GM10266 (cell line): ENCODE results near the gene ODAD2.

Source experiments
- DNase-seq: peaks from one replicate; pipeline ENCODE4 v3.0.0; 2012; ENCODE audit errors: extremely low spot score
- CTCF ChIP-seq: IDR thresholded peaks from 2 replicates; pipeline ENCODE4 v1.5.1; 2012; ENCODE audit warnings: mild to moderate bottlenecking, low read depth; ENCODE audit not compliant: control insufficient read depth, insufficient read depth; ENCODE audit errors: missing control alignments

Gene ODAD2

DNA sequence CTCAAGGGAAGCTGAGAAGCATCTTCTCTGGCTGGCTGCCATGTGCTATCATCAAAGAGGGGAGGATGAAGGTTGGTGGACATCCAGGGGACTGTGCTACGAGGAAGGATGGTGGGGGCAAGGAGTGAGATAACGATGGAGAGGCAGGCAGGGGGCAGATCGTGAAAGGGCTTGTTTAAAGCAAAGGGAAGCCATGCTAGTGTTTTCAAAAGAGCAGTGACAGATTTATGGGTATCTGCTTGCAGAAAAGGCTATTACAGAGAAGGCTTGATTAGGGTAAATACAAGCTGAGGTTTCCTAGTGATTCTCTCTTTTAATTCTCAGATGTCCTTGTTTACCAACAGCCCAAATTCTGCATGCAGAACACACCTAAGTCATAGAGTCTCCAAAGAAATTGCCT, 164.4 kb downstream of the ODAD2 start:
- no peak for TF ChIP-seq CTCF
- DNase-seq: no peak

DNA sequence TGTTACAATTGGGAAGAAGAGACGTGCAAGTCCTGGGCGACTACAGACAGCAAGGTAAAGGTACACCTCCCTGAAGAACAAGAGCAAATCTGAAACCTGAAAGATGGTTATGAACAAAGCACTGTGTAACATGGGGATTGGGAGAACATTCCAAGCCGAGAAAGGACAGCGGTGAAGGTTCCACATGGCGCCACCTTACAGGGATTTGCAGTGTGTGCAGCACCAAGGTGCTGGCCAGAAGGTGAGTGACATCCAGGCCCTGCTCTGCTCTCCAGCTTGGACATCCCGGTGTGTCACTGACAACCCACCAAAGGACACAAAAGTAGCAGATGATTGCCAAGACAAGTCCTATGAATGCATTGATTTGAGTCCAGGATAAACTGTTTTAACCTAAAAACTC, 165.1 kb downstream of the ODAD2 start:
- TF ChIP-seq CTCF: no peak
- DNase-seq: no peak

DNA sequence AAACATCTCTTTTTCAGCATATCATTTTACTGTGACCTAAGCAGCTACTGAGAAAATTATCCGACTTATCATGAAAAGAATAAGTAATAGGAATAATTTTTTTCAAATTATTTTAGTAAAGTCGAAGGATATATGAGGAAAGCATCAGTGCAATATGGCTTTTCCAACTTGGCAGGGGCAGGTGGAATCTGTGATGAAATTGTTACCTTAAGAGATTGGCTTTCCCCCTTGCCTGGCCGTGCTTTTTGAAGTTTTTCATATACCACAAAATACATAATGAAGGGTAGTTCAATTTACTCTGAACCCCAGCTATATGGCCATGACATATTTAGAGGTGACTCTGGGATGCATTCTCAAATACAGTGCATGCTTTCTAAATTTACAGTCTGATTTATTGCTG, 166.1 kb downstream of the ODAD2 start:
- no peak for DNase-seq
- no peak for TF ChIP-seq CTCF

GRCh38 chr10:27826369-27826768, 172.5 kb downstream of the ODAD2 start:
- no peak for DNase-seq
- no peak for TF ChIP-seq CTCF

- DNase-seq: no peak
- TF ChIP-seq CTCF: no peak
Measured at GRCh38 chr10:27822301-27822700, 176.6 kb downstream of the ODAD2 start.

DNA sequence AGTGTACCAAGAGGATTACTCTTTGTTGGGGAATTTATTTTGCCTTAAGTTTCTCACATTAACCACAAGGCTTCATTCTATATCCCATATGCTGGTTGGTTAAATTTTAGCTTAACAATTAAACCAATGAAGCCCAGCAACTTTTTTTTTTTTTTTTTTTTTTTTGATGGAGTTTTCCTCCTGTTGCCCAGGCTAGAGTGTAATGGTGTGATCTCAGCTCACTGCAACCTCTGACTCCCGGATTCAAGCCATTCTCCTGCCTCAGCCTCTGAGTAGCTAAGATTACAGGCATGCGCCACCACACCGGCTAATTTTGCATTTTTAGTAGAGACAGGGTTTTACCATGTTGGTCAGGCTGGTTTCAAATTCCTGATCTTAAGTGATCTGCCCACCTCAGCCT, 178.2 kb downstream of the ODAD2 start:
- no peak for TF ChIP-seq CTCF

DNA sequence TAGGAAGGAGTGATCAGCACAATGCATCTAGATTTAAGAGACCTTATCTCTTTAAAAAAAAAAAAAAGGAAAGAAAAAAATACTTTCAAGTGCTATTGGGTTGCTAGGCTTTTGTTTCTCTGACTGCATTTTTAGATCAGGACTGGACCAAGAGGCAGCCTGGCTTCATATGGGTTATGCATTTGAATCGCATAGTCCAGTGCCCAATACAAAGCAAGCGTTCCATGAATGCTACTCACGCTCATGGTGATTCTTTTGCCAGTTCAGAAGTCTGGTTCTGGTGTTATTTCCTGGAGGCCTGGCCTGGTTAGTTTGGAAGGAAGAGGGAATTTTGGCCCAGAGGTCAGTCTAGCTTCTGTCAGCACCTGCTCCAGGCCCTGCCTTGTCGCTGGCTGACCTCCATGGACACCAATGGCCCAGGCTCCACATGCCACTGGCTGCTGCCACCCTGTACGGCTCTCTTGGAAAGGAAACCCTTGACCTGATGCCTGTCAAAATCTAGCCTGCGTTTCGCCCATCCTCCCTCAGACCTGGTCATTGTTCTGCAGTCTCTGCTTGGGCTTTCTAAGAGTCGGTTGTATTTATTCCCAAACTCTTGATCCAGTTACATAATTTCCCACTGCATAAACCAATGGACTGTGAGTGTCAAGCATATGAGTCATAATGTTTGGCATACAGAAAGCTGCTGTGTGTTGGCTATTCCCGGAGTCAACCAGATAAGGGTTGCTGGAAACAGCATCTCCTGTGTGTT, 178.9 kb downstream of the ODAD2 start:
- no peak for TF ChIP-seq CTCF
- DNase-seq: no peak

More for the DNA sequence above, 178.2 kb downstream of the ODAD2 start:
- no peak for DNase-seq
